SK-MEL-5 (cell line): ENCODE measurements around the gene THSD8. TPM values are rescaled to one million over a fixed set of nuclear protein-coding genes. Genes with fewer than 3 reads are reported as not detected.
A peak's percentile ranks its signal among the peaks of the same experiment; 100 is the strongest.
"Not testable (repeated sequence)": the region's sequence is repeated elsewhere in the genome, so short reads cannot be mapped to it uniquely, and the experiment has no call there.

Experiments used
- DNase-seq: peaks from one replicate; pipeline ENCODE4 v3.0.0-alpha.2; 2016; ENCODE audit warnings: low read depth, low spot score
- in situ Hi-C: cut with HindIII; loops from 2 replicates; pipeline ENCODE4 v1.10.0; 2016; ENCODE audit warnings: low sequenced_read_pairs, high pct_unique_total_duplicates, low pct_unique_long_range_greater_than_20kb
- small RNA-seq, 2 experiments: library from RNA; depleted of rRNA; stranded (forward); fragments of <200 nt; gene quantifications; one replicate each; pipeline ENCODE3, GENCODE V24; 2014
- total RNA-seq: library from RNA; depleted of rRNA; stranded (reverse); fragments of >200 nt; shearing (Covaris generic); gene quantifications from 2 replicates; pipeline ENCODE4 v1.2.3, GENCODE V29; 2014; rRNA removed

THSD8 gene
- total RNA-seq, 1 experiment from 2014 or later, result not detected

GRCh38 chr19:12837225-12837624 lies 35.4 kb downstream of the THSD8 start:
- in situ Hi-C loops, result no loop called here
- no peak for DNase-seq

- peak; percentile 44 for DNase-seq
These were observed 36.5 kb downstream of the THSD8 start, which contains the start of gene MAST1 for GRCh38 chr19:12838182-12838885. TSS of gene MAST1 (plus strand) at chr19:12838515. CDS start at chr19:12838573, 58 bp downstream.

GRCh38 chr19:12838886-12839756 lies 37.3 kb downstream of the THSD8 start:
- in situ Hi-C loops, result no loop called here
- DNase-seq, result no peak

More at GRCh38 chr19:12838182-12838885, 36.5 kb downstream of the THSD8 start, which contains the start of gene MAST1:
- in situ Hi-C loops, result no loop called here

- in situ Hi-C loops, result no loop called here
- peak; percentile 88 for DNase-seq
These were observed 38.5 kb downstream of the THSD8 start for GRCh38 chr19:12840091-12841079.

- DNase-seq, result no peak
- in situ Hi-C loops, result no loop called here
These were observed 39.2 kb downstream of the THSD8 start for GRCh38 chr19:12841094-12841493.

DNA sequence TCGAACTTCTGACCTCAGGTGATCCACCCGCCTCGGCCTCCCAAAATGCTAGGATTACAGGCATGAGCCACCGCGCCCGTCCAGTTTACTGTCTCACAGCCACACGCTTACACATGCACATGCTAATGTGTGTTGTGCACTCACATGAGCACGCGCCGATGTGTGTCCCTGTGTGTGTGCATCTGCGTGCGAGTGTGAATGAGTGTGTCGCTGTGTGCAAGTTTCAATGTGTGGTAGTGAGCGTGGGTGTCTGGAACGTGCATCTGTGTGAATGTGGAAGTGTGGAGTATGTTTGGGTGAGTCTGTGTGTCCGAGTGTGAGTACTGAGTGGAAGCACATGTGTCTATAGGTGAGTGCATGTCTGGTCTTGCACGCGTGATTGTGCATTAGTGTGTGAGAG lies 40.6 kb downstream of the THSD8 start:
- in situ Hi-C loops, result no loop called here
- no peak for DNase-seq

DNA sequence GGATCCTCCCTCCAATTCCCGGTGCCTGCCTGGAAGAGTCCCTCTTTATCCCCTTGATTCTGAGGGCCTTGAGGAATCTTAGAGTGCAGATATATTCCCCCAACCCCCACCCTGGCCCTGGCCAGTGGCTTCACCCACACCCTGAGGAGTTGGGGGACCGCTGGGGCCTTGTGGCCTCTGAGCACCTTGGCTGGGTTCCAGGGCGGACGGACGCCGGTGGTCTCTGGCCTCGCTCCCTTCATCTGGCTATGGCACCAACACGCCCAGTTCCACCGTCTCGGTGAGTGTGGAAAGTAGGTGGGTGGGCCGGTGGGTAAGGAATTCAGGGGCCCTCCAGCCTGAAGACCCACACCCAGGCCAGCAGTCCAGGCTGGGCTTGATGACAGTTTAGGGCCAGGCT lies 41.5 kb downstream of the THSD8 start:
- in situ Hi-C loops, result no loop called here
- DNase-seq, result no peak

- in situ Hi-C loops, result no loop called here
- no peak for DNase-seq
These were observed 42.3 kb downstream of the THSD8 start for GRCh38 chr19:12843999-12844732.

DNA sequence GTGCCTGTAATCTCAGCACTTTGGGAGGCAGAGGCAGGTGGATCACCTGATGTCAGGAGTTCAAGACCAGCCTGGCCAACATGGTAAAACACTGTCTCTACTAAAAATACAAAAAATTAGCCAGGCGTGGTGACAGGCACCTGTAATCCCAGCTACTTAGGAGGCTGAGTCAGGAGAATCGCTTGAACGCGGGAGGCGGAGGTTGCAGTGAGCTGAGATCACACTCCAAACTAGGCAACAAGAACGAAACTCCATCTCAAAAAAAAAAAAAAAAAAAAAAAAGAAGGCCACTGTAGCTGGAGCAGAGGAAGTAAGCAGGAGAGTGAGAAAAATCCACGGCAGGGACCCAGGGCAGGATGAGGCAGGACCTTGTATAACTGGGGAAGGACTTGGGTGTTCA lies 44.7 kb downstream of the THSD8 start:
- in situ Hi-C loops, DNase-seq: not testable (repeated sequence)

DNA sequence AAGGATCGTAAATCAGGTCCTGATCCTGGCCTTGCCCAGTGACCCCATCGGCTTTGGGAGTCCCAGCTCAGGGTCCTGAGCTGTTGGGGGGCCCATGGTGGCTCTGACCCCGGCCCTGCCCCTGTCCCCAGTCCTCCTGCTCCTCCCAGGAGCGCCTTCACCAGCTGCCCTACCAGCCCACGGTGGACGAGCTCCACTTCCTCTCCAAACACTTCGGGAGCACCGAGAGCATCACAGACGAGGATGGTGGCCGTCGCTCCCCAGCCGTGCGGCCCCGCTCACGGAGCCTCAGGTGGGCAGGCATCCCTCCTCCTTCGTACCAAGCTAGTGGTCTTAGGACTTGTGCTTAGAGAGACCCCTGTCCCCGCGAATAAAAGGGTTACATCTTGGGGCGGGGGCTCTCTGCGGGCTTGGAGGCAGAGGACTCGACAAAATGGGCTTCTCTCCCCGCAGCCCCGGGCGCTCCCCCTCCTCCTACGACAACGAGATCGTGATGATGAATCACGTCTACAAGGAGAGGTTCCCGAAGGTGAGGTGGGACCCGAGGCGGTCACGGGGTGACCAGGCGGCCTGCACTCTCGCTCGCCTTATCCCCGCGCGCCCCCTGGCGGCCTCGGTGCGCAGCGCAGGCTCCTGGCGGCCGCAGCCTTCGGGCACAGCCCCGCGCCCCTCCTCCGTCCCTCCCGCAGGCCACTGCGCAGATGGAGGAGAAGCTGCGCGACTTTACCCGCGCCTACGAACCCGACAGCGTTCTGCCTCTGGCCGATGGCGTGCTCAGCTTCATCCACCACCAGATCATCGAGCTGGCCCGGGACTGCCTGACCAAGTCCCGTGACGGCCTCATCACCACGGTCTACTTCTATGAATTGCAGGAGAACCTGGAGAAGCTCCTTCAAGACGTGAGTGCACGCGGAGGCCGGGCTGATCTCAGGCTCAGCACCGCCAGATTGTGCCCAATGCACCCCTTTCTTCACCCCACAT lies 45.6 kb downstream of the THSD8 start:
- in situ Hi-C loops, result no loop called here
- DNase-seq, result peak; percentile 86

Small RNA genes lying within 50 kb of the gene (small RNA-seq; reads per million reads assigned to genes)
- gene MIR5684 (0 reads per million in 2 experiments), gene MIR6794 (0 reads per million in 2 experiments)

Other genes starting within 250 kb of the THSD8 start
- gene ZNF490, start 191.3 kb upstream of the THSD8 start, total RNA-seq, result 5.2 and 5.5 TPM in 2 replicates
- gene ZNF791, start 191.1 kb upstream of the THSD8 start, total RNA-seq, result 11.4 and 12.4 TPM in 2 replicates
- gene MAN2B1, start 135.3 kb upstream of the THSD8 start, total RNA-seq, result 32.0 and 33.5 TPM in 2 replicates
- 2.9 and 8.0 TPM in 2 replicates for gene WDR83, start 135.3 kb upstream of the THSD8 start, total RNA-seq
- gene DHPS, start 120.2 kb upstream of the THSD8 start, total RNA-seq, result 52.7 and 57.8 TPM in 2 replicates
- not detected in 2 replicates for gene GNG14, start 114.1 kb upstream of the THSD8 start, total RNA-seq
- gene FBXW9, start 105.4 kb upstream of the THSD8 start, total RNA-seq, result 6.1 and 8.6 TPM in 2 replicates
- gene TNPO2, start 78.1 kb upstream of the THSD8 start, total RNA-seq, result 13.9 and 18.2 TPM in 2 replicates
- gene TRIR, start 67.4 kb upstream of the THSD8 start, total RNA-seq, result 180 and 188 TPM in 2 replicates
- 100 and 120 TPM in 2 replicates for gene GET3, start 64.6 kb upstream of the THSD8 start, total RNA-seq
- gene BEST2, start 50.3 kb upstream of the THSD8 start, total RNA-seq, result not detected in 2 replicates
- 4.9 and 5.7 TPM in 2 replicates for gene HOOK2, start 26.5 kb upstream of the THSD8 start, total RNA-seq
- gene JUNB, start 10.6 kb upstream of the THSD8 start, total RNA-seq, result 30.1 and 30.7 TPM in 2 replicates
- not detected in 2 replicates for gene PRDX2, start 269 bp upstream of the THSD8 start, total RNA-seq
- gene RNASEH2A, start 4.5 kb downstream of the THSD8 start, total RNA-seq, result 27.6 and 29.2 TPM in 2 replicates
- 0.21 and 1.6 TPM in 2 replicates for gene RTBDN, start 32.5 kb downstream of the THSD8 start, total RNA-seq
- 1.9 and 2.3 TPM in 2 replicates for gene MAST1, start 36.4 kb downstream of the THSD8 start, total RNA-seq
- gene DNASE2, start 79.4 kb downstream of the THSD8 start, total RNA-seq, result 74.1 and 75.9 TPM in 2 replicates
- 0.24 TPM in 1 of 2 replicates, not detected in the other for gene KLF1, start 85.1 kb downstream of the THSD8 start, total RNA-seq
- 14.2 and 20.5 TPM in 2 replicates for gene GCDH, start 89.1 kb downstream of the THSD8 start, total RNA-seq
- gene SYCE2, start 117.2 kb downstream of the THSD8 start, total RNA-seq, result 0.50 and 0.64 TPM in 2 replicates
- gene FARSA, start 131.6 kb downstream of the THSD8 start, total RNA-seq, result 42.1 and 44.7 TPM in 2 replicates
- 1,274 and 1,279 TPM in 2 replicates for gene CALR, start 136.5 kb downstream of the THSD8 start, total RNA-seq
- 126 and 134 TPM in 2 replicates for gene RAD23A, start 143.8 kb downstream of the THSD8 start, total RNA-seq
- gene GADD45GIP1, start 155.2 kb downstream of the THSD8 start, total RNA-seq, result 39.6 and 45.7 TPM in 2 replicates
- not detected in 2 replicates for gene DAND5, start 167.5 kb downstream of the THSD8 start, total RNA-seq
- 4.2 and 4.9 TPM in 2 replicates for gene NFIX, start 193.4 kb downstream of the THSD8 start, total RNA-seq